ENCODE results near the gene GJD2.

GJD2 gene

DNA sequence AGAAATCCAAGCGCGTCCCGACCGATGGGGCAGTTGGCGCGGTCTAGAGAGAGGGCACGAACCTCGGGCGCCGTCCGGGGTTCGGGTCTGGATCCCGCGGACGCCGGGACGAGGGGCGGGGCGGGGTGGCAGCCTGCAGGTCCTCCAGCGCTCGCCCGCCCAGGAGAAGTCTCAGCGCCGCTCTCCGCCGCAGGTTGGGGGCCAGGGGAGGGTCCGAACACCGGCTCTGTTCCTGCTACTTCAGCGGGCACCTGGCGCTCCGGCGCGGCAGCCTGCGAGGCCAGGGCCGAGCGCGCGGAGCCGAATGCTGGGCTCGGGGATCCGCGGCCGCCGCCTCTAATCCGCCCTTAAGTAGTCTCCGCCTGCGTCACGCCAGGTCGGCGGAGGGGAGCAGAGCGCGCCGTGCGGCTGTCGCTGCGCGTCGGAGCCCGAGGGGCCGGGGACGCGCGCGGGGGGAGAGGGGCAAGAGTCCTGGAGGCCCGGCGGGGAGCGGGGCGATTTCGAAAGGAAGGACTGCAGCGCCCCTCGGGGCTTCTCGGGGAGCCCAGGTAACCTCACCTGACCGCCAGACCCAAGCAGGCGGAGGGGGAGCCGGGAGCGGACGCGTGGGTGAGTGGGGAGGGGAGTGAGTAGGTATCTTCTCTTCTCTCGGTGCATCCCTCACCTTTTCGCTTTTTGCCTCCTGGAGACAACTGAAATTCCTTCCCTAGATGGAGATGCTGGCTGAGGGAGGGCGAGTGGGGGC lies at the start of gene GJD2:
Gene GJD2, minus strand, starts transcription at position 325 of the 745 bp plus-strand sequence. CDS start 510 bp downstream, outside the sequence.
- no peak for DNase-seq (ENCODE audit: low read depth)
- no peak for TF ChIP-seq CTCF (conservative IDR thresholded peaks at IDR 0.05; ENCODE audit: control insufficient read depth, insufficient read depth, low read depth, low read length)
- no peak within 1 kb of the TSS for H3K4me3 ChIP-seq (ENCODE audit: control insufficient read depth, low read depth, low read length)

DNA sequence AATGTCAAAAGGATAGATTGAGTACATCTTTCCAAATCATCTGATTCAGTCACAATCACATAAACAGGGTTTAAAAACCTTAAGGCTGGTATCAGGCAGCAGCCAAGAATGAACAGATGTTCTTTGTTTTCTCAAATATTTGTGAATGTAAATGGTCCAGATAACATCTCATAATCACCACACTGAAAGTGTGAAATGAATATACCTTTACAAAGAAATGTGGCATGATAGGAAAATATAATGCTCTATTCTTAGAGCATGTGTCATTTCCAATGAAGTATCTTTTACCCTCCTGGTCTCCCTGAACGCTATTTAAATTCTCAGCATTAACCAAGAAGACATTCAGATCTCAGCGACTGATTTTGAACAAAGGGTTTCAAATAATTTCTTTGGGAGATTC lies 49.3 kb upstream of the GJD2 start:
- no peak overlapping the region for H3K4me3 ChIP-seq (ENCODE audit: control insufficient read depth, low read depth, low read length)
- no peak for DNase-seq (ENCODE audit: low read depth)
- TF ChIP-seq CTCF (conservative IDR thresholded peaks at IDR 0.05; ENCODE audit: control insufficient read depth, insufficient read depth, low read depth, low read length): no peak

DNA sequence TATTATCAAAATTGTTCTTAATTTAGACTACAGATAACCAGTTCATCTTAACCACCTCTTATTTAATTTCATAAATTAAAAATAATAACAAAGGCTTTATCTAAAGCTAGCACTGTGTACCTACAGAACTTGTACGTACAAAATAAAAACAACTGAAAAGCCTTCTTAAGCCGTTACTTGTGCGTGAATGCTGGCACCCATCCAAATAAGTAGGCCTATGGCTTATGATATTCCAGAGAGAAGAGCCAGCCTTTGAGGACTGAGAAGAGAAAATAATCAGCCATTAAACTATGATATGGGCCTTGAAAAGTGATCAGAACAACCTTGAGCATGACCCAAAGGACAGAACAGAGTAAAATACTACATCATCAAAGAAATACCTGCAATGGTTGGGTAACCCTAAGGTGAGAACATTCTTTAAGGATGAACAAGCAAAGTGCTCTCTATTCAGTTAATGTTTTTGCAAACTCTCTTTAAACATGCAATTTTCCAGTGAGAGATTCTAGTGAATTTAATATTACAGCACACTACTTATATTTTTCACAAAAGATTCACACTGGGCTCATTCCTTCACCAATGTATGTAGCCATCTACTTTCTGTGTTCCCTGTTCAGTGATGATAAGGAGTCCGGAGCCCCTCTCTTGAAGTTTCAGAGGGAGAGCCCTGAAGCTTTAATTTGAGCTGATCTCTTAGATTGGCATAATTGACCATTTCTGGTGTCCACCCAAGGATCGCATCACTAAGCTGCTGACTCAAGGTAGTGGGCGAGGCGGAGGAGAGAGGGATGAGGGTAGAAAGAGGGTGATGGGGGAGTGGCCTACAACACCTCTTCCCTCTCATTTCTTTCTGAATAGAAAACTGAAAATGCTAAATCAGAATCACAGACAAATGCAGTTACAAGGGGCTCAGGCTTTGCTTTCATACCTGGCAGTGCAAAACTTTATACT lies 48.3 kb upstream of the GJD2 start:
- H3K4me3 ChIP-seq (ENCODE audit: control insufficient read depth, low read depth, low read length): no peak overlapping the region
- no peak for DNase-seq (ENCODE audit: low read depth)
- no peak for TF ChIP-seq CTCF (conservative IDR thresholded peaks at IDR 0.05; ENCODE audit: control insufficient read depth, insufficient read depth, low read depth, low read length)

DNA sequence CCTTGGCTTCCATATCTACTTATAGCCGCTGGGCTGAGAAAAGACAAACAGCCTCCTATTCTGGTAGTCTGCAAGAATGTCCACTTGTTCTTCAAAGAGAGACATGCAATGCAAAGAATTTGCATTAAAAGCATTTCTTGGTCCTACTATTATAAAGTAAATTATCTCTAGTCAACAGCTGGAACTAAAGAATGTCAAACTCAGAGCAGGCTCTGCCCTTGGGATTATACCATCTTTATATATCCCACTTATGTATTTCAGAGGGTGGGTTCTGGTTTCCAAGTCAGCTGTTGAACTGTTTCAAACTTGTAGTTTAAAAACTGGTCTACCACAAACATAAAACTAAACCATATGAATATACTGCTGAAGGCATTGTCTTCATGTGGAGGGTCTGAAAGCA lies 47.6 kb upstream of the GJD2 start:
- TF ChIP-seq CTCF (conservative IDR thresholded peaks at IDR 0.05; ENCODE audit: control insufficient read depth, insufficient read depth, low read depth, low read length): no peak
- DNase-seq (ENCODE audit: low read depth): no peak

DNA sequence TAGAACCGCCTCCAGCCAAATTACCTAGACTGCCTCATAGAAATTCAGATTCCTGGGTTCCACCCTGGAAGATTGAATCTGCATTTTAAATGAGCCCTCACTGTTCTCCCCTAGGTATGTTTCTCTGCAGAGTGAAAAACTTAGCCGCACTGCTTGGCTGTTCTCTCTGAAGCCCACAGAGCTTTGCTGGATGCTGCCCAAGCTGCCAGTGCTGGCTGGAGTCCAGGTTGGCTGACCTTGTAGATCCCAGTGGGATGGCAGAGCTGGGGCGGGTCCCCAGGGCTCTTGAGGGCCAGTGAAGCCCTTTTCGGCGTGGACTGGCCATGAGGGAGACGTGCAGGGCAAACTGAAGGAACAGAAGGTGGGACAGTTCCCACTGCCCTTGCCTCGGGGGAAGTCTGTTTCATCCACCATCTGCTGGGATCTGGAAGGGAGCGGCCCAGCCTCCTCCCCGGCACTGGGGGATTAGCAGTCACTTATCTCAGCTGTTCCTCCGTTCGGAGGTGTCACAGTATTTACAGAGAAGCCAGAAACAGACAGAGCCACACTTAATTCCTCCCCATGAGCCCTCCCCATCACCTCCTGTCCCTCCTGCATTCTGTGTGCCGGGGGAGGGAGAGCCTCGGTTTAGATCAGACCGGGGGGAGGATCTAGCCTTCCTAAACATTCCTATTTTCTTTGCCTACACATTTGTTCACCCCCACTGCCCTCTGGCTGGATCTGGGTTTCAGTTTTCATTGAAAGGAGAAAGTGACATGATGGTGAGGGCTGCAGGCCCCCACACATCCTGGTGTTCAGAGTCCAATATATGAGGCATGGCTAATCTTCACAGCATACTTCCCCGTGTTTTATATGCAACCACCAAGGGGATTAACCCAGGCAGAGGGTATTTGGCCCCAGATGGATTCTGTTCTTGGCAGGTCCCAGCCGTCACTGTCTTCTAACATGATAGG lies 44.6 kb upstream of the GJD2 start:
- no peak overlapping the region for H3K4me3 ChIP-seq (ENCODE audit: control insufficient read depth, low read depth, low read length)
- DNase-seq (ENCODE audit: low read depth): no peak
- TF ChIP-seq CTCF (conservative IDR thresholded peaks at IDR 0.05; ENCODE audit: control insufficient read depth, insufficient read depth, low read depth, low read length): no peak

More for the DNA sequence above, 47.6 kb upstream of the GJD2 start:
- H3K4me3 ChIP-seq (ENCODE audit: control insufficient read depth, low read depth, low read length): no peak overlapping the region

Data from fibroblast of mammary gland (primary cell).